WERI-Rb-1 (cell line): ENCODE results near the gene SART3.

ENCODE experiments used
- DNase-seq: peaks from one replicate; pipeline ENCODE4 v3.0.0-alpha.2; 2020
- H3K27ac ChIP-seq: fragments of 250-450 bp; sonication (Bioruptor Pico); 2 replicates; pipeline ENCODE4 v1.5.1; 2020; ENCODE audit warnings: mild to moderate bottlenecking, moderate library complexity
- H3K27me3 ChIP-seq: fragments of 250-450 bp; sonication (Bioruptor Pico); 2 replicates; pipeline ENCODE4 v1.5.1; 2021; ENCODE audit warnings: mild to moderate bottlenecking, low read depth, moderate library complexity; ENCODE audit not compliant: insufficient read depth, severe bottlenecking
- H3K36me3 ChIP-seq: fragments of 250-450 bp; sonication (Bioruptor Pico); 2 replicates; pipeline ENCODE4 v1.5.1; 2020; ENCODE audit warnings: mild to moderate bottlenecking, moderate library complexity
- H3K4me3 ChIP-seq: 2 replicates; pipeline ENCODE4 v1.5.1; 2011; ENCODE audit warnings: low read depth, mild to moderate bottlenecking, control low read depth, low read length
- H3K9me3 ChIP-seq: fragments of 250-450 bp; sonication (Bioruptor Pico); 2 replicates; pipeline ENCODE4 v1.5.1; 2021; ENCODE audit warnings: mild to moderate bottlenecking, moderate library complexity; ENCODE audit not compliant: severe bottlenecking
- TF ChIP-seq, protein P1 (sequence below): IDR thresholded peaks from 2 replicates; pipeline ENCODE4 v1.5.1; 2011; ENCODE audit warnings: low read depth, mild to moderate bottlenecking, control low read depth, inconsistent platforms, low read length

SART3 gene

DNA sequence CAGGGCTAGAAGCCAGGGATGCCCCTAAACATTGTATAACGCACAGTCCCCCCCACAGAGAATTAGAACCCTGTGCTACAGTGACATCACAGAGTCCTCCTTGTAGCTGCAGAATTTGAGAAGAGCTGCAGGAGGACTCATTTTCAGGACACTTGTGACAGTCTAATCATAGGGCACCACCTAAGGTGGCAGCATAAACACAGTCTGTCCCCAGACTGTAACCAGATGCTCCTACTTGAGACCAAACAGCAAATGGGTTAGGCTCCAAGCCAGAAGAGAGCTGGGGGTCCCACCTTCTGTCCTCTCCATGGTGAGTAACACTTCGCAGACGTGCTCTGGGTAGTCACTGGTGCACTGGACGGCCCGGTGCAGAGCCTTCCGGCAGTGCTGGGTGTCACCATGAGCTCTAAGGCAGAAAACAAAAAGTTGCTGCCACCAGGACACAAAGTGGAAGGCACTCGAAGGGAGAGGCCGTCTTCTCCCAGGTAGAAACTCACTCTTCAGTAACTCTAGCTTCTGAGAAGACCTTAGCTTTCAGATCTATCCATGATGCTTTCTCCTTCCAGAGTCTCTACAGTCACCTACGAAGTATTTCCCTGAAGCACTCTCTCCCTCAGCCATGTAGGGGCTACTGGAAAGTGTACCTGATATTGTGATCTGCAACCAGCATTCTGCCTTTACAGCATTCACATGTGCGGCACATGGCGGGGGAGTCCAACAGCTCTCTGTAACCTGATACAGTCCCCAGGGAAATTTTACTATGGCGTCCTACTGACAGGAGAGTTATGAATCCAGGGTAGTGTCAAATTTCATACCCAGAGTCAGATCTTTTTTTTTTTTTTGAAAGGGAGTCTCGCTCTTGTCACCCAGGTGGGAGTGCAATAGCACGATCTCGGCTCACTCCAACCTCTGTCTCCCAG lies 28.8 kb downstream of the SART3 start:
- Histone ChIP-seq H3K4me3 (no peak overlapping the region), H3K27me3 (no peaks in the 10 kb centered on the region), H3K36me3 (peaks cover 88% of the 10 kb centered on the region), H3K27ac (no peak overlapping the region), H3K9me3 (no peaks in the 10 kb centered on the region)
- TF ChIP-seq, protein P1, sequence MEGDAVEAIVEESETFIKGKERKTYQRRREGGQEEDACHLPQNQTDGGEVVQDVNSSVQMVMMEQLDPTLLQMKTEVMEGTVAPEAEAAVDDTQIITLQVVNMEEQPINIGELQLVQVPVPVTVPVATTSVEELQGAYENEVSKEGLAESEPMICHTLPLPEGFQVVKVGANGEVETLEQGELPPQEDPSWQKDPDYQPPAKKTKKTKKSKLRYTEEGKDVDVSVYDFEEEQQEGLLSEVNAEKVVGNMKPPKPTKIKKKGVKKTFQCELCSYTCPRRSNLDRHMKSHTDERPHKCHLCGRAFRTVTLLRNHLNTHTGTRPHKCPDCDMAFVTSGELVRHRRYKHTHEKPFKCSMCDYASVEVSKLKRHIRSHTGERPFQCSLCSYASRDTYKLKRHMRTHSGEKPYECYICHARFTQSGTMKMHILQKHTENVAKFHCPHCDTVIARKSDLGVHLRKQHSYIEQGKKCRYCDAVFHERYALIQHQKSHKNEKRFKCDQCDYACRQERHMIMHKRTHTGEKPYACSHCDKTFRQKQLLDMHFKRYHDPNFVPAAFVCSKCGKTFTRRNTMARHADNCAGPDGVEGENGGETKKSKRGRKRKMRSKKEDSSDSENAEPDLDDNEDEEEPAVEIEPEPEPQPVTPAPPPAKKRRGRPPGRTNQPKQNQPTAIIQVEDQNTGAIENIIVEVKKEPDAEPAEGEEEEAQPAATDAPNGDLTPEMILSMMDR: no peak
- DNase-seq: no peak

DNA sequence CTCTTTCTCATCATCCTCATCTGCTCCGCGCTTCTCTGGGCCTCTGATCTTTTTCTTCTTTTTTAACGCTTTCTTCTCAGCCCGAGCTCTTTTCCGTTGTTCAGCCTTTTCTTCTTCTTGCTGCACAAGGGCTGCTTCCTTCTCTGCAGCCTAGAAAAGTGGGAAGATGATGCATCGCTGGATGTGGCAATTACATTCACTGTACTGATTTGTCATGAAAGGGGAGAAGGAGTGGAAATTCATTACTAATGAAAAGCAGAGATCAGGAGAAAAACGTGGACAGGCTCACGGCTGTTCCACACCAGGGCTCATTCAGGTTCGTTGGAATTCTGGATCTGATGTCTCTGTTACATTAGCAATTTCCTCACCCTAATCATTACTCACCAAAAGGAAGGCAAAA lies 30.8 kb downstream of the SART3 start:
- Histone ChIP-seq H3K27me3 (no peaks in the 10 kb centered on the region), H3K4me3 (no peak overlapping the region), H3K36me3 (peaks cover 91% of the 10 kb centered on the region), H3K9me3 (no peaks in the 10 kb centered on the region), H3K27ac (no peak overlapping the region)
- no peak for DNase-seq
- TF ChIP-seq, protein P1: no peak

DNA sequence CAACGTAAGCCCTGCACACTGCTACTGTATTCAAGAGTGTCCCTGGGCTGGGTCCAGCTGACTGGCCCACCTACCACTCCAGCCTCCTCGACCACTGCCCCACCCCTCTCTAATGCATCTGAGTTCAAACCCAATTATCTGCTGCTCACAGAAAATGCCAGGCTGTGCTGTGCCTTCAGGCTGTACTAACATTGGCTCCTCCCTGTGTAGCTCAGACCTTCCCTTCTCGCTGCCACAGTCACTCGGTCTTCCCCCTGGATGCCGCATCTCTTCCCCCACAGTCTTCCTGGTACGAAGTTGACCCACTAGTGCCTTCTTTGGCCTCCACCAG lies 33.8 kb downstream of the SART3 start:
- H3K36me3 ChIP-seq: peaks cover 95% of the 10 kb centered on the region
- TF ChIP-seq, protein P1: no peak
- no peaks in the 10 kb centered on the region for H3K9me3 ChIP-seq
- no peak for DNase-seq
- no peaks in the 10 kb centered on the region for H3K27me3 ChIP-seq
- no peak overlapping the region for H3K27ac ChIP-seq
- no peak overlapping the region for H3K4me3 ChIP-seq

DNA sequence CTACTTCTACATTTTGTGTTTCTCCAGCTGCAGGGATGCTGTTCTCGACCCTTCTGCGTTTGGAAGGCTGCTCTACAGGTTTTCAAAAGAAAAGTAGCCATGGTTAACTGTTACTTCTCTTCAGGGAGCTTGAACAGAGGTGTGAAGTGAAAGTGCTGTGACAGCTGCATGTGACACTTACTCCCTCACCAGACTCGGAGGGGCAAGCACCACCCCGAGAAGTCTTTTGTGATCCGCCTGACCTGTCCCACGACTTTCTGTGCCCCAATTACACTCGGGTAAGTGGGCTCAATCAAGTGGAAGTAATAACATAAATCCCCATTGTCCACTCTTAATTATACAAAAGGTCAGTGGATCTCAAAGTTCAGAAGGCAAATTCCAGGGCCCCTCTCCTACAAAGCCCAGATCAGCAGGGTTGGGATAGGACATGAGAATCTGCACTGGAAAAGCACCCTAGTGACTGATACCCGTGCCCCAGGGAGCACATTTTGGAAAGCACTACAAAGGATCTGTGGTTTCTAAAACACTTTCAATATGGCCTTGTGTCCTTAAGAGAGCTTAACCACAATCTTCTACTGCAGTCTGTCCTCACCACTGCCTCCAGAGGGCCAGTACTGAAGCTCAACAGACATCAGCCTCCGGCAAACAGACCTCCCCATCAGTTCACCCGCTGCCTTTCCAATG lies 34.3 kb downstream of the SART3 start:
- H3K9me3 ChIP-seq: no peaks in the 10 kb centered on the region
- no peak overlapping the region for H3K27ac ChIP-seq
- H3K27me3 ChIP-seq: no peaks in the 10 kb centered on the region
- TF ChIP-seq, protein P1: no peak
- DNase-seq: no peak
- no peak overlapping the region for H3K4me3 ChIP-seq
- H3K36me3 ChIP-seq: peaks cover 95% of the 10 kb centered on the region

DNA sequence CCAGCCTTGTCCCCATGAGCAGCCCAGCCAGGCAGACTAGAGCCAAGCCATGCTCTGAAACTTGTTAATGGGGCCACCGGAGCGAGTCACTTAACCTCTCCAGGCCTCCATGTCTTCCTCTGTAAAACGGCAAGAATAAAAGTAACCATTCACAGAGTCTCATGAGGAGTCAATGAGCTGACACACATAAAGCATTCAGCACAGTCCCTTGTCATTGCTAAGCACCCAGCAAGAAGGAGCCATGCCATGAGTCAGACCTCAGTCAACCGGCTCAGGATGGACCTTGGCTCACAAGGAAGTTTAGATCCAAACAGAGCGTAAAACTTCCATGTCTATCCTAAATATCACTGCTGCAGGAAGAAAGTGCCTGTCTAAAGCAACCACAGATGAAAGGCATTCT lies 35.3 kb downstream of the SART3 start:
- H3K27me3 ChIP-seq: no peaks in the 10 kb centered on the region
- DNase-seq: no peak
- peaks cover 95% of the 10 kb centered on the region for H3K36me3 ChIP-seq
- no peak overlapping the region for H3K4me3 ChIP-seq
- no peak overlapping the region for H3K27ac ChIP-seq
- no peaks in the 10 kb centered on the region for H3K9me3 ChIP-seq
- TF ChIP-seq, protein P1: no peak
